ENCODE results near the gene ZSWIM8.
A peak's percentile ranks its signal among the peaks of the same experiment; 100 is the strongest.

Gene ZSWIM8

DNA sequence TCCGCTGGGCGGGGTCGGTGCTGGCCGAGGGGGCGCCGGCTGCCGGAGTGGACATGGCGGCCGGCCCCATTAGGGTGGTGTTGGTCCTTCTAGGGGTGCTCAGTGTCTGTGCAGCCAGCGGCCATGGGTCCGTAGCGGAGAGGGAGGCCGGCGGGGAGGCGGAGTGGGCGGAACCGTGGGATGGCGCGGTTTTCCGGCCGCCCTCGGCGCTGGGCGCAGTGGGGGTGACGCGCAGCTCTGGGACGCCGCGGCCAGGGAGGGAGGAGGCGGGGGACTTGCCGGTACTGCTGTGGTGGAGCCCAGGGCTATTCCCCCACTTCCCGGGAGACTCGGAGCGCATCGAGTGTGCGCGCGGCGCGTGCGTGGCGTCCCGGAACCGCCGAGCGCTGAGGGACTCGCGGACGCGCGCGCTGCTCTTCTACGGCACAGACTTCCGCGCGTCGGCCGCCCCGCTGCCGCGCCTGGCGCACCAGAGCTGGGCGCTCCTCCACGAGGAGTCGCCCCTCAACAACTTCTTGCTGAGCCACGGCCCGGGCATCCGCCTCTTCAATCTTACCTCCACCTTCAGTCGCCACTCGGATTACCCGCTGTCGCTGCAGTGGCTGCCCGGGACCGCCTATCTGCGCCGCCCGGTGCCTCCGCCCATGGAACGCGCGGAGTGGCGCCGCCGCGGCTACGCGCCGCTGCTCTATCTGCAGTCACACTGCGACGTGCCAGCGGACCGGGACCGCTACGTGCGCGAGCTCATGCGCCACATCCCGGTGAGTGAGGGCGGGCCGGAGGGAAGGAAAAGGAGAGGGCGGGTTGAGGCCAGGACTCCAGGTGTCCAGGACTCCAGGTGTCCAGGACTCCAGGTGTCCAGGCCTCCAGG lies 12.9 kb upstream of the ZSWIM8 start (continued):
- TF ChIP-seq, protein P1, sequence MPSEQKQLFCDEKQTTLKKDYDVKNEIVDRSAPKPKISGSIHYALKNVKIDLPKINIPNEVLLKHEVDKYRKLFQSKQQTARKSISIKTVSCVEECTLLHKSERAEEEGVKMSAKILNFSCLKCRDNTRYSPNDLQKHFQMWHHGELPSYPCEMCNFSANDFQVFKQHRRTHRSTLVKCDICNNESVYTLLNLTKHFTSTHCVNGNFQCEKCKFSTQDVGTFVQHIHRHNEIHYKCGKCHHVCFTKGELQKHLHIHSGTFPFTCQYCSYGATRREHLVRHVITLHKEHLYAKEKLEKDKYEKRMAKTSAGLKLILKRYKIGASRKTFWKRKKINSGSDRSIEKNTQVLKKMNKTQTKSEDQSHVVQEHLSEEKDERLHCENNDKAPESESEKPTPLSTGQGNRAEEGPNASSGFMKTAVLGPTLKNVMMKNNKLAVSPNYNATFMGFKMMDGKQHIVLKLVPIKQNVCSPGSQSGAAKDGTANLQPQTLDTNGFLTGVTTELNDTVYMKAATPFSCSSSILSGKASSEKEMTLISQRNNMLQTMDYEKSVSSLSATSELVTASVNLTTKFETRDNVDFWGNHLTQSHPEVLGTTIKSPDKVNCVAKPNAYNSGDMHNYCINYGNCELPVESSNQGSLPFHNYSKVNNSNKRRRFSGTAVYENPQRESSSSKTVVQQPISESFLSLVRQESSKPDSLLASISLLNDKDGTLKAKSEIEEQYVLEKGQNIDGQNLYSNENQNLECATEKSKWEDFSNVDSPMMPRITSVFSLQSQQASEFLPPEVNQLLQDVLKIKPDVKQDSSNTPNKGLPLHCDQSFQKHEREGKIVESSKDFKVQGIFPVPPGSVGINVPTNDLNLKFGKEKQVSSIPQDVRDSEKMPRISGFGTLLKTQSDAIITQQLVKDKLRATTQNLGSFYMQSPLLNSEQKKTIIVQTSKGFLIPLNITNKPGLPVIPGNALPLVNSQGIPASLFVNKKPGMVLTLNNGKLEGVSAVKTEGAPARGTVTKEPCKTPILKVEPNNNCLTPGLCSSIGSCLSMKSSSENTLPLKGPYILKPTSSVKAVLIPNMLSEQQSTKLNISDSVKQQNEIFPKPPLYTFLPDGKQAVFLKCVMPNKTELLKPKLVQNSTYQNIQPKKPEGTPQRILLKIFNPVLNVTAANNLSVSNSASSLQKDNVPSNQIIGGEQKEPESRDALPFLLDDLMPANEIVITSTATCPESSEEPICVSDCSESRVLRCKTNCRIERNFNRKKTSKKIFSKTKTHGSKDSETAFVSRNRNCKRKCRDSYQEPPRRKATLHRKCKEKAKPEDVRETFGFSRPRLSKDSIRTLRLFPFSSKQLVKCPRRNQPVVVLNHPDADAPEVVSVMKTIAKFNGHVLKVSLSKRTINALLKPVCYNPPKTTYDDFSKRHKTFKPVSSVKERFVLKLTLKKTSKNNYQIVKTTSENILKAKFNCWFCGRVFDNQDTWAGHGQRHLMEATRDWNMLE (tag by site-specific recombination; conservative IDR thresholded peaks at IDR 0.05; ENCODE audit: low read depth), result no peak
- TF ChIP-seq IKZF3 (tag by site-specific recombination; IDR thresholded peaks at IDR 0.05), result peak; percentile 76
- TF ChIP-seq, protein P2, sequence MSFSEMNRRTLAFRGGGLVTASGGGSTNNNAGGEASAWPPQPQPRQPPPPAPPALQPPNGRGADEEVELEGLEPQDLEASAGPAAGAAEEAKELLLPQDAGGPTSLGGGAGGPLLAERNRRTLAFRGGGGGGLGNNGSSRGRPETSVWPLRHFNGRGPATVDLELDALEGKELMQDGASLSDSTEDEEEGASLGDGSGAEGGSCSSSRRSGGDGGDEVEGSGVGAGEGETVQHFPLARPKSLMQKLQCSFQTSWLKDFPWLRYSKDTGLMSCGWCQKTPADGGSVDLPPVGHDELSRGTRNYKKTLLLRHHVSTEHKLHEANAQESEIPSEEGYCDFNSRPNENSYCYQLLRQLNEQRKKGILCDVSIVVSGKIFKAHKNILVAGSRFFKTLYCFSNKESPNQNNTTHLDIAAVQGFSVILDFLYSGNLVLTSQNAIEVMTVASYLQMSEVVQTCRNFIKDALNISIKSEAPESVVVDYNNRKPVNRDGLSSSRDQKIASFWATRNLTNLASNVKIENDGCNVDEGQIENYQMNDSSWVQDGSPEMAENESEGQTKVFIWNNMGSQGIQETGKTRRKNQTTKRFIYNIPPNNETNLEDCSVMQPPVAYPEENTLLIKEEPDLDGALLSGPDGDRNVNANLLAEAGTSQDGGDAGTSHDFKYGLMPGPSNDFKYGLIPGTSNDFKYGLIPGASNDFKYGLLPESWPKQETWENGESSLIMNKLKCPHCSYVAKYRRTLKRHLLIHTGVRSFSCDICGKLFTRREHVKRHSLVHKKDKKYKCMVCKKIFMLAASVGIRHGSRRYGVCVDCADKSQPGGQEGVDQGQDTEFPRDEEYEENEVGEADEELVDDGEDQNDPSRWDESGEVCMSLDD (tag by site-specific recombination; IDR thresholded peaks at IDR 0.05), result peak; percentile 93
- peak; percentile 77 for TF ChIP-seq SP7 (tag by site-specific recombination; IDR thresholded peaks at IDR 0.05)
- no peak for TF ChIP-seq MEIS1 (CRISPR knock-in tag; IDR thresholded peaks at IDR 0.05; ENCODE audit: borderline replicate concordance)
- TF ChIP-seq ZNF777 (tag by site-specific recombination; IDR thresholded peaks at IDR 0.05; ENCODE audit: borderline replicate concordance), result peak; percentile 77; the same call in 1 of the 2 replicates
- TF ChIP-seq ZNF423 (tag by site-specific recombination; IDR thresholded peaks at IDR 0.05), result peak; percentile 65; the same call in 1 of the 2 replicates
- 0 out of 2 replicates have a peak, but pooled peaks have one; percentile 35 for TF ChIP-seq ZNF184 (tag by site-specific recombination; IDR thresholded peaks at IDR 0.05)
- peak; percentile 57 for TF ChIP-seq WT1 (tag by site-specific recombination; IDR thresholded peaks at IDR 0.05)
- TF ChIP-seq, protein P3, sequence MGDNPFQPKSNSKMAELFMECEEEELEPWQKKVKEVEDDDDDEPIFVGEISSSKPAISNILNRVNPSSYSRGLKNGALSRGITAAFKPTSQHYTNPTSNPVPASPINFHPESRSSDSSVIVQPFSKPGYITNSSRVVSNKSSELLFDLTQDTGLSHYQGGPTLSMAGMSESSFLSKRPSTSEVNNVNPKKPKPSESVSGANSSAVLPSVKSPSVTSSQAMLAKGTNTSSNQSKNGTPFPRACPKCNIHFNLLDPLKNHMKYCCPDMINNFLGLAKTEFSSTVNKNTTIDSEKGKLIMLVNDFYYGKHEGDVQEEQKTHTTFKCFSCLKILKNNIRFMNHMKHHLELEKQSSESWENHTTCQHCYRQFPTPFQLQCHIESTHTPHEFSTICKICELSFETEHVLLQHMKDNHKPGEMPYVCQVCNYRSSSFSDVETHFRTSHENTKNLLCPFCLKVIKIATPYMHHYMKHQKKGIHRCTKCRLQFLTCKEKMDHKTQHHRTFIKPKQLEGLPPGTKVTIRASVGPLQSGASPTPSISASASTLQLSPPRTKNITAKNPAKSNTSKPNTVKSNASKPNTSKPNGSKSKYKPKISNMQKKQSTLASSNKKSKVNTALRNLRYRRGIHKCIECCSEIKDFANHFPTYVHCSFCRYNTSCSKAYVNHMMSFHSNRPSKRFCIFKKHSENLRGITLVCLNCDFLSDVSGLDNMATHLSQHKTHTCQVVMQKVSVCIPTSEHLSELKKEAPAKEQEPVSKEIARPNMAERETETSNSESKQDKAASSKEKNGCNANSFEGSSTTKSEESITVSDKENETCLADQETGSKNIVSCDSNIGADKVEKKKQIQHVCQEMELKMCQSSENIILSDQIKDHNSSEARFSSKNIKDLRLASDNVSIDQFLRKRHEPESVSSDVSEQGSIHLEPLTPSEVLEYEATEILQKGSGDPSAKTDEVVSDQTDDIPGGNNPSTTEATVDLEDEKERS (tag by site-specific recombination; IDR thresholded peaks at IDR 0.05), result no peak
- no peak for TF ChIP-seq ZNF514 (tag by site-specific recombination; IDR thresholded peaks at IDR 0.05)
- TF ChIP-seq ZNF24 (tag by site-specific recombination; IDR thresholded peaks at IDR 0.05), result 0 out of 2 replicates have a peak, but pooled peaks have one; percentile 17
- TF ChIP-seq MYNN (tag by site-specific recombination; IDR thresholded peaks at IDR 0.05; ENCODE audit: borderline replicate concordance), result peak; percentile 56; the same call in 1 of the 2 replicates
- no peak; the same call in none of the 2 replicates for TF ChIP-seq KLF7 (tag by site-specific recombination; IDR thresholded peaks at IDR 0.05; ENCODE audit: borderline replicate concordance)
- TF ChIP-seq ZNF324 (tag by site-specific recombination; IDR thresholded peaks at IDR 0.05), result peak; percentile 85
- TF ChIP-seq, protein P4, sequence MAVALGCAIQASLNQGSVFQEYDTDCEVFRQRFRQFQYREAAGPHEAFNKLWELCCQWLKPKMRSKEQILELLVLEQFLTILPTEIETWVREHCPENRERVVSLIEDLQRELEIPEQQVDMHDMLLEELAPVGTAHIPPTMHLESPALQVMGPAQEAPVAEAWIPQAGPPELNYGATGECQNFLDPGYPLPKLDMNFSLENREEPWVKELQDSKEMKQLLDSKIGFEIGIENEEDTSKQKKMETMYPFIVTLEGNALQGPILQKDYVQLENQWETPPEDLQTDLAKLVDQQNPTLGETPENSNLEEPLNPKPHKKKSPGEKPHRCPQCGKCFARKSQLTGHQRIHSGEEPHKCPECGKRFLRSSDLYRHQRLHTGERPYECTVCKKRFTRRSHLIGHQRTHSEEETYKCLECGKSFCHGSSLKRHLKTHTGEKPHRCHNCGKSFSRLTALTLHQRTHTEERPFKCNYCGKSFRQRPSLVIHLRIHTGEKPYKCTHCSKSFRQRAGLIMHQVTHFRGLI (tag by site-specific recombination; IDR thresholded peaks at IDR 0.05), result peak; percentile 52; the same call in 1 of the 2 replicates
- peak; percentile 98 for TF ChIP-seq KLF9 (tag by site-specific recombination; IDR thresholded peaks at IDR 0.05; ENCODE audit: low read depth)
- TF ChIP-seq, protein P5, sequence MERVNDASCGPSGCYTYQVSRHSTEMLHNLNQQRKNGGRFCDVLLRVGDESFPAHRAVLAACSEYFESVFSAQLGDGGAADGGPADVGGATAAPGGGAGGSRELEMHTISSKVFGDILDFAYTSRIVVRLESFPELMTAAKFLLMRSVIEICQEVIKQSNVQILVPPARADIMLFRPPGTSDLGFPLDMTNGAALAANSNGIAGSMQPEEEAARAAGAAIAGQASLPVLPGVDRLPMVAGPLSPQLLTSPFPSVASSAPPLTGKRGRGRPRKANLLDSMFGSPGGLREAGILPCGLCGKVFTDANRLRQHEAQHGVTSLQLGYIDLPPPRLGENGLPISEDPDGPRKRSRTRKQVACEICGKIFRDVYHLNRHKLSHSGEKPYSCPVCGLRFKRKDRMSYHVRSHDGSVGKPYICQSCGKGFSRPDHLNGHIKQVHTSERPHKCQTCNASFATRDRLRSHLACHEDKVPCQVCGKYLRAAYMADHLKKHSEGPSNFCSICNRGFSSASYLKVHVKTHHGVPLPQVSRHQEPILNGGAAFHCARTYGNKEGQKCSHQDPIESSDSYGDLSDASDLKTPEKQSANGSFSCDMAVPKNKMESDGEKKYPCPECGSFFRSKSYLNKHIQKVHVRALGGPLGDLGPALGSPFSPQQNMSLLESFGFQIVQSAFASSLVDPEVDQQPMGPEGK (tag by site-specific recombination; IDR thresholded peaks at IDR 0.05), result peak; percentile 98
- peak; percentile 95 for TF ChIP-seq ZEB2 (tag by site-specific recombination; IDR thresholded peaks at IDR 0.05)
- peak; percentile 26; the same call in 1 of the 2 replicates for TF ChIP-seq ZSCAN16 (tag by site-specific recombination; IDR thresholded peaks at IDR 0.05)
- no peak for TF ChIP-seq ZNF530 (tag by site-specific recombination; IDR thresholded peaks at IDR 0.05; ENCODE audit: low read depth)
- TF ChIP-seq ZNF621 (tag by site-specific recombination; IDR thresholded peaks at IDR 0.05), result no peak
- peak; percentile 15; the same call in 1 of the 2 replicates for TF ChIP-seq ZNF10 (tag by site-specific recombination; IDR thresholded peaks at IDR 0.05)

Measured in HEK293 (cell line).